CD14-positive monocyte (primary cell): Measurements from ENCODE around the gene SRGAP1. TPM values are rescaled to one million over a fixed set of nuclear protein-coding genes. Genes with fewer than 3 reads are reported as not detected.

Source experiments
- DNase-seq, 3 donors: peaks; one replicate each; pipeline ENCODE4 v3.0.0-alpha.2; 2011 to 2022
- H2AFZ ChIP-seq: 2 replicates; pipeline ENCODE4 v1.6.0; 2012; ENCODE audit warnings: mild to moderate bottlenecking, low read depth, low read length, inconsistent platforms; ENCODE audit not compliant: insufficient read depth, poor library complexity, severe bottlenecking
- H3K27ac ChIP-seq, 2 donors: 1 replicate in 1 of 2; 2 replicates in 1 of 2; pipeline ENCODE4 v1.5.1; 2012 to 2013; ENCODE audit warnings: low read length in 2 of 2, control low read depth in 1 of 2, inconsistent platforms in 1 of 2, low read depth in 1 of 2, mild to moderate bottlenecking in 1 of 2
- H3K27me3 ChIP-seq, 2 donors: one replicate each; pipeline versions ENCODE4 v1.6.0 to v1.6.1; 2011 to 2013; ENCODE audit warnings: low read length in 2 of 2; ENCODE audit not compliant: control insufficient read depth in 2 of 2, insufficient read depth in 2 of 2
- H3K36me3 ChIP-seq, 2 donors: replicated peaks in 1 of 2; 1 replicate in 1 of 2; 2 replicates in 1 of 2; pipeline versions ENCODE4 v1.5.1 to v1.6.1; 2012 to 2013; ENCODE audit warnings: low read length in 2 of 2, control low read depth in 1 of 2, inconsistent platforms in 1 of 2, mild to moderate bottlenecking in 1 of 2; ENCODE audit not compliant: insufficient read depth in 2 of 2, control insufficient read depth in 1 of 2
- H3K4me1 ChIP-seq, 2 donors: 1 replicate in 1 of 2; 2 replicates in 1 of 2; pipeline versions ENCODE4 v1.5.1 to v1.6.1; 2012 to 2013; ENCODE audit warnings: low read length in 2 of 2, control low read depth in 1 of 2, inconsistent platforms in 1 of 2, mild to moderate bottlenecking in 1 of 2, moderate library complexity in 1 of 2; ENCODE audit not compliant: insufficient read depth in 2 of 2, control insufficient read depth in 1 of 2
- H3K4me2 ChIP-seq: replicated peaks from 2 replicates; pipeline ENCODE3; 2012; ENCODE audit warnings: low read length, moderate library complexity, mild to moderate bottlenecking; ENCODE audit not compliant: poor library complexity, severe bottlenecking; ENCODE audit errors: extremely low read depth
- H3K4me3 ChIP-seq, 3 experiments: fragments of 200-600 bp in 1 of 3; sonication (generic) in 1 of 3; replicated peaks in 1 of 3; 1 replicate in 2 of 3; 2 replicates in 1 of 3; pipeline ENCODE4 v1.5.1; 2011 to 2013; ENCODE audit warnings: low read length in 3 of 3, mild to moderate bottlenecking in 3 of 3, control low read depth in 2 of 3, low read depth in 2 of 3, inconsistent platforms in 1 of 3, moderate library complexity in 1 of 3
- H3K79me2 ChIP-seq: 2 replicates; pipeline ENCODE4 v1.6.0; 2012; ENCODE audit warnings: mild to moderate bottlenecking, control low read depth, inconsistent platforms, low read length, moderate library complexity; ENCODE audit not compliant: insufficient read depth
- H3K9ac ChIP-seq: 2 replicates; pipeline ENCODE4 v1.6.0; 2017; ENCODE audit warnings: low read length, mild to moderate bottlenecking; ENCODE audit not compliant: insufficient read depth, poor library complexity, severe bottlenecking
- H3K9me3 ChIP-seq, 2 donors: replicated peaks in 1 of 2; 1 replicate in 1 of 2; 2 replicates in 1 of 2; pipeline versions ENCODE4 v1.5.1 to v1.6.1; 2012 to 2013; ENCODE audit warnings: low read length in 2 of 2, control low read depth in 1 of 2; ENCODE audit not compliant: control insufficient read depth in 1 of 2, insufficient read depth in 1 of 2
- H4K20me1 ChIP-seq: 2 replicates; pipeline ENCODE4 v1.6.0; 2012; ENCODE audit warnings: mild to moderate bottlenecking, low read length, control low read depth, moderate library complexity; ENCODE audit not compliant: insufficient read depth
- H3K27ac Mint-ChIP-seq, 7 donors: one replicate each; pipeline ENCODE4 v1.8.0; 2020; ENCODE audit warnings: mild to moderate bottlenecking in 7 of 7, mixed read lengths in 7 of 7, moderate library complexity in 6 of 7, inconsistent platforms in 2 of 7
- H3K27me3 Mint-ChIP-seq, 3 donors: one replicate each; pipeline ENCODE4 v1.8.0; 2021 to 2022; ENCODE audit warnings: low read depth in 3 of 3, mild to moderate bottlenecking in 3 of 3, mixed read lengths in 3 of 3, moderate library complexity in 3 of 3, inconsistent platforms in 1 of 3
- H3K36me3 Mint-ChIP-seq, 2 donors: one replicate each; pipeline ENCODE4 v1.8.0; 2020; ENCODE audit warnings: mixed read lengths in 2 of 2, inconsistent platforms in 1 of 2, mild to moderate bottlenecking in 1 of 2
- H3K4me1 Mint-ChIP-seq: one replicate; pipeline ENCODE4 v1.8.0; 2020; ENCODE audit warnings: mild to moderate bottlenecking, mixed read lengths
- H3K4me3 Mint-ChIP-seq, 2 donors: one replicate each; pipeline ENCODE4 v1.8.0; 2020; ENCODE audit warnings: mild to moderate bottlenecking in 2 of 2, mixed read lengths in 2 of 2, moderate library complexity in 1 of 2
- H3K9me3 Mint-ChIP-seq, 7 donors: one replicate each; pipeline ENCODE4 v1.8.0; 2020 to 2022; ENCODE audit warnings: mixed read lengths in 7 of 7, mild to moderate bottlenecking in 6 of 7, moderate library complexity in 6 of 7, inconsistent platforms in 2 of 7
- CTCF ChIP-seq: fragments of 200-600 bp; IDR thresholded peaks from one replicate; pipeline ENCODE4 v1.8.0; 2022; ENCODE audit warnings: antibody characterized with exemption, mild to moderate bottlenecking
- WGBS: methylation state at CpG from one replicate; pipeline ENCODE4 v1.1.5; 2013; ENCODE audit warnings: missing lambda C conversion rate; ENCODE audit not compliant: insufficient coverage; 5-methylcytosine and 5-hydroxymethylcytosine counted together
- intact Hi-C, 2 donors: fragments of 100-400 bp; cut with micrococcal nuclease; formaldehyde crosslinking; loops; one replicate each; pipeline versions ENCODE4 v1.15.0 to v1.15.1; 2023
- polyA plus RNA-seq, 3 donors: library from polyadenylated mRNA; depleted of rRNA in 1 of 3; unstranded in 2 of 3; stranded (reverse) in 1 of 3; fragments of 300-500 nt in 2 of 3; fragments of >200 nt in 1 of 3; fragmentation: Illumina TruSeq in 2 of 3; gene quantifications; 1 replicate in 2 of 3; 2 replicates in 1 of 3; pipeline ENCODE4 v1.2.3, GENCODE V29; 2012 to 2021

Gene SRGAP1
- polyA plus RNA-seq, 3 donors: 0.05 to 0.52 (median 0.07) TPM

- no peak for DNase-seq
- no peak overlapping the region for H3K4me3 ChIP-seq
- no peaks in the 10 kb centered on the region for H3K27me3 ChIP-seq
- Mint-ChIP-seq H3K27ac (no peak overlapping the region), H3K4me3 (no peak overlapping the region), H3K36me3 (no peaks in the 10 kb centered on the region), H3K27me3 (peaks cover 0 to 3% (median 0%) of the 10 kb centered on the region in 3 donors), H3K4me1 (peaks cover 24% of the 10 kb centered on the region), H3K9me3 (peaks cover 0 to 2% (median 0%) of the 10 kb centered on the region in 7 donors)
- H3K4me1 ChIP-seq: peaks cover 18 to 22% of the 10 kb centered on the region in 2 donors
- H3K9ac ChIP-seq: no peak overlapping the region
- H3K36me3 ChIP-seq: no peaks in the 10 kb centered on the region
- WGBS: 100% methylated on average over 2 of the region's 5 CpGs
- no peaks in the 10 kb centered on the region for H3K9me3 ChIP-seq
- H3K4me2 ChIP-seq: no peak overlapping the region
- H2AFZ ChIP-seq: no peak overlapping the region
- intact Hi-C loops: loop anchor here in 1 of 2 donors (10.0 kb wide), 1 partner anchor 66 kb away; no protein-coding TSS in a partner anchor
- no peak overlapping the region for H3K27ac ChIP-seq
- H4K20me1 ChIP-seq: no peaks in the 10 kb centered on the region
- no peak for TF ChIP-seq CTCF
- H3K79me2 ChIP-seq: no peaks in the 10 kb centered on the region
These were observed 116.5 kb downstream of the SRGAP1 start for GRCh38 chr12:63961048-63961447.

- H3K27ac Mint-ChIP-seq: no peak overlapping the region
- TF ChIP-seq CTCF: no peak
- no peaks in the 10 kb centered on the region for H3K79me2 ChIP-seq
- intact Hi-C loops: loop anchor here in 1 of 2 donors (10.0 kb wide), 1 partner anchor 67 kb away; no protein-coding TSS in a partner anchor
- H3K4me2 ChIP-seq: no peak overlapping the region
- H4K20me1 ChIP-seq: no peaks in the 10 kb centered on the region
- H3K4me1 ChIP-seq: peaks cover 13 to 17% of the 10 kb centered on the region in 2 donors
- no peak overlapping the region for H3K4me3 ChIP-seq
- 94% methylated on average over 3 of the region's 3 CpGs for WGBS
- peaks cover 0 to 3% (median 0%) of the 10 kb centered on the region in 3 donors for H3K27me3 Mint-ChIP-seq
- H3K9ac ChIP-seq: no peak overlapping the region
- no peaks in the 10 kb centered on the region for H3K9me3 ChIP-seq
- H3K36me3 Mint-ChIP-seq: no peaks in the 10 kb centered on the region
- H3K27me3 ChIP-seq: no peaks in the 10 kb centered on the region
- H3K9me3 Mint-ChIP-seq: peaks cover 0 to 2% (median 0%) of the 10 kb centered on the region in 7 donors
- no peak for DNase-seq
- H3K4me1 Mint-ChIP-seq: peaks cover 19% of the 10 kb centered on the region
- H3K36me3 ChIP-seq: no peaks in the 10 kb centered on the region
- no peak overlapping the region for H3K27ac ChIP-seq
- no peak overlapping the region for H3K4me3 Mint-ChIP-seq
- no peak overlapping the region for H2AFZ ChIP-seq
These were observed 117.0 kb downstream of the SRGAP1 start for GRCh38 chr12:63961543-63961942.
